Fibroblast of pulmonary artery (primary cell): ENCODE data around the gene C10orf90.
A peak's percentile ranks its signal among the peaks of the same experiment; 100 is the strongest.

ENCODE experiments used
- DNase-seq: peaks from one replicate; pipeline ENCODE4 v3.0.0-alpha.2; 2010; ENCODE audit warnings: low read depth
- H3K4me3 ChIP-seq: replicated peaks from 2 replicates; pipeline ENCODE4 v1.5.1; 2011; ENCODE audit warnings: low read depth, mild to moderate bottlenecking, control low read depth, low read length, moderate library complexity
- TF ChIP-seq, protein P1 (sequence below): IDR thresholded peaks from 2 replicates; pipeline ENCODE4 v1.5.1; 2011; ENCODE audit warnings: mild to moderate bottlenecking, control low read depth, low read length, inconsistent platforms; ENCODE audit errors: missing control alignments

The C10orf90 gene

DNA sequence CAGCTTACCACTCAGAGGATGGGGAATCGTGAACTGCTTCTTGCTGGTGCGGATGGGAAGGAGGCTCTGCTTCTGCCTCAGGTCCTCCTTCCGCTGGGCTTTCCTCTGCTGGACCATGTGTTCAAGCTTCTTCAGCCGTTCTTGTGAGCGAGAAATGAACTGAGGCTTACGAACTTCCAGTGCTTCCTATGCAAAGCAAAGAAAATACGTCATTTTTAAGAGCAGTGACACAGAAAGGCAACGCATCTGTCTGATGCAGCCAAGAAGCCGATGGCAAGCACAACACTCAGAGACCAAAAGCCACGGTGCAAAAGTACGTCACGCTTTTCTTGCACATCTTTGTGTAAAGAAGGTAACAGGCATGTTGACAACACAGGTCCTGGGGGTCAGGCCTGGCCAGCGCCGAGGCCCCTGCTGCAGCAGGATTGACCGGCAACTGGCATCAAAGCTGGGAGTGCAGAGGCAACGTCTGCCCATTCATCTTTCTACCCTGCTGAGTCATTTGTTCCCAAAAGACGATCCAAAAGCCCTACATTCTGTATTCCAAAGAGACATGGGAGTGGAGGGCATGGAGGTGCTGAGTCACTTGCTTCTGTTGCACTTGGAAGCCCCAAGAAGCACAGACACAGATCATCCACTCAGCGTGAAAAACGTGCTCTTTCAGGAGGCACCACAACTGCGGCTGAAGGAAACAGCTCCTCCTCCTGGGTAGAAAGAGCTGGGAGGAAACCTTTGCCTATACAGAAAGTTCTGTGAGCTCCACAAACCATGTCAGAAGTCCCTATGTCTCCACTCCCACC, 211.3 kb downstream of the C10orf90 start:
- TF ChIP-seq, protein P1, sequence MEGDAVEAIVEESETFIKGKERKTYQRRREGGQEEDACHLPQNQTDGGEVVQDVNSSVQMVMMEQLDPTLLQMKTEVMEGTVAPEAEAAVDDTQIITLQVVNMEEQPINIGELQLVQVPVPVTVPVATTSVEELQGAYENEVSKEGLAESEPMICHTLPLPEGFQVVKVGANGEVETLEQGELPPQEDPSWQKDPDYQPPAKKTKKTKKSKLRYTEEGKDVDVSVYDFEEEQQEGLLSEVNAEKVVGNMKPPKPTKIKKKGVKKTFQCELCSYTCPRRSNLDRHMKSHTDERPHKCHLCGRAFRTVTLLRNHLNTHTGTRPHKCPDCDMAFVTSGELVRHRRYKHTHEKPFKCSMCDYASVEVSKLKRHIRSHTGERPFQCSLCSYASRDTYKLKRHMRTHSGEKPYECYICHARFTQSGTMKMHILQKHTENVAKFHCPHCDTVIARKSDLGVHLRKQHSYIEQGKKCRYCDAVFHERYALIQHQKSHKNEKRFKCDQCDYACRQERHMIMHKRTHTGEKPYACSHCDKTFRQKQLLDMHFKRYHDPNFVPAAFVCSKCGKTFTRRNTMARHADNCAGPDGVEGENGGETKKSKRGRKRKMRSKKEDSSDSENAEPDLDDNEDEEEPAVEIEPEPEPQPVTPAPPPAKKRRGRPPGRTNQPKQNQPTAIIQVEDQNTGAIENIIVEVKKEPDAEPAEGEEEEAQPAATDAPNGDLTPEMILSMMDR = peak; percentile 38
- peak; percentile 70 for DNase-seq

DNA sequence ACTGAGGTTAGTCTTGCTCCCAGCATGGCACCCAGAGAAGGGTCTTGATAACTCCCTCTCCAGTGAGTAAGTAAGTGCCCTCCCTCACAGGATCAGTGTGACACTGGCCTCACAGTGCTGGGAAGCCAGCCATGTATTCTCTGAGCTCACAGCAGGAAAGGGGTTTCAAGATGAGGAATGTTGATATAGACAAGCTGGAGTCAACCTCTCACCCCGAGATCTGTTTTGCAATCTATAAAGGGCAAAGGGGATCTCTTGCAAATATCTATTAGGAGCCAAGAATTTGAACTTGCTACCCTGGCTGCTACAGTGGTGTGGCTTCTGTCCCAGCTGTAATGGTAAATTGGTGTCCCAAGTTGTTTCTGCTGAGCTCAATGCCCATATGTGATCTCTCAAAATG, 212.0 kb downstream of the C10orf90 start:
- TF ChIP-seq, protein P1 = no peak
- no peak overlapping the region for H3K4me3 ChIP-seq
- peak; percentile 42 for DNase-seq

More for the DNA sequence above, 211.3 kb downstream of the C10orf90 start:
- no peak overlapping the region for H3K4me3 ChIP-seq

DNA sequence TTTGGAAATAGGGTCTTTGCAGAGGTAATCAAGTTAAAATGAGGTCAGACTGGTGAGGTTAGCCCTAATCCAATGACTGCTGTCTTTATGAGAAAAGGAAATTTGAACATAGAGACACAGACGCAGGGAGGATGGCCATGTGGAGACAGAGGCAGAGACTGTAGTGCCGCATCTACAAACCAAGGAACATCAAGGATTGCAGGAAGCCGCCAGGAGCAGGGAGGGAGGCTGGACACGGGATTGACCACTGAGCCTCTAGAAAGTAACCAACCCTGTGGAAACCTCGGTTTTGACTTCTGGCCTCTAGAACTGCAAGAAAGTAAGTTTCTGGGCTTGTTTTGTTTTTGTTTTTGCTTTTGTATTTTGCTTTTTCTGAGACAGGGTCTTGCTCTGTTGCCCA, 213.9 kb downstream of the C10orf90 start:
- H3K4me3 ChIP-seq = no peak overlapping the region
- no peak for DNase-seq
- TF ChIP-seq, protein P1 = no peak

DNA sequence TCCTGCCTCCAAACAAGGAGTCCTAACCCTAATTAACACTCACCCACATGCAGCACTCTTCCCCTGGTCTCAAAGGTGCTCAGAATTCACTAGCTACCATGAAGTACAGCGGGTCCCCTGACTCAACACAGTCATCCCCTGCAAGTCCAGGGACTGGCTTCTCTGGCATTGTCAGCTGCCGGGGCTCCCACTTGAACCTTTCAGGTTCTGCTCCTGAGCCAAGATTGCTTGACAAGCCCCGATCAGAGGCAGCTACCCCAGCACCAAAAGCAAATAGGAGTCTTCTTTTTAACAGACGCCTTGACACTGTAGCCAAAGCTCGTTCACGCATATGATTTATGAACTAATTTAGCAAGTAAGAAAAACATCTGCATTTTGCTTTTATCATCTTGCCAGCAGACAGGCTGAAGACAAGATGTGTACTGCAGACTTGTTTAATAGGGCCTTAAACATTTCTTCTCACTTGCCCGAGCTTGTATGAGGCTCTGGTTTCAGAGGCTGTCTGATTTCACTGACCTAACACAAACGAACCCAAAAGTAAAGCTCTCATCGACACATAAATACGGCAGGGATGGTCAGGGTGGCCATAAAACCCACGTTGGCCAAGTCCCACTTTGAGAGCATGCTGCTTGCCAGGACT, 214.6 kb downstream of the C10orf90 start:
- no peak for DNase-seq
- H3K4me3 ChIP-seq = no peak overlapping the region

DNA sequence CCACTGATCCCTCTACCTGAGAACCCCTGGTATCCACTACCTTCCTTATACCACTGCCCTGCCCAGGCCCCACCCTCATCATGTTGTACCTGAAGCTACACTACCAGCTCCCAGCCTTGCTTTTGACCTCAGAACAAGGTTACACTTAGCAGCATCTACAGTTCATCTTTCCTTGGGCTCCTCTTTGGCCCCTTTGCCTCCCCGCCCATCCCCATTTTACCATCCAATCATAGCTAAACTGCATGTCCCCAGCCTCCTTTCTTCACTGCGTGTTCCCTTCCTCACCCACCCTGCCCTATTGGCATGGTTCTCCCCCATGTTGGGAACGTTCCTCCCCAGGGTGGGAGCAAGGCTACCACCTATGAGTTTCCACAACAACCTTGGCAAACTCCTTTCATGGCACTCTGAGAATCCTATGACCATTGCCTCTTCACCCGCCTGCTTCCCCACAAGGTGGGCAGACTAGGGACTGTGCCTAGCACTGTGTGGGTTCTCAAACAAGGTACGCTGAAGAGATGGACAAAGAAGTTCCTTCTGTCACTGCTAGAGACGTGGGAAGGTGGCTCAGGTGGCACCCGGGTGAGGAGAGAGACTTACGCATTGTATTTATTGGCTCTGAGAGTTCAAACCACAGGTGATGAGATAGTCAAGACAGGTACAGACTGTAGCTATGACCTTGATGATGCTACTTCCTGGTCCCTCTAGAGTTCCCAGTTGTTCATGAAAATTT, 215.3 kb downstream of the C10orf90 start:
- no peak for DNase-seq
- no peak overlapping the region for H3K4me3 ChIP-seq
- TF ChIP-seq, protein P1 = no peak

More for the DNA sequence above, 214.6 kb downstream of the C10orf90 start:
- TF ChIP-seq, protein P1 = no peak

DNA sequence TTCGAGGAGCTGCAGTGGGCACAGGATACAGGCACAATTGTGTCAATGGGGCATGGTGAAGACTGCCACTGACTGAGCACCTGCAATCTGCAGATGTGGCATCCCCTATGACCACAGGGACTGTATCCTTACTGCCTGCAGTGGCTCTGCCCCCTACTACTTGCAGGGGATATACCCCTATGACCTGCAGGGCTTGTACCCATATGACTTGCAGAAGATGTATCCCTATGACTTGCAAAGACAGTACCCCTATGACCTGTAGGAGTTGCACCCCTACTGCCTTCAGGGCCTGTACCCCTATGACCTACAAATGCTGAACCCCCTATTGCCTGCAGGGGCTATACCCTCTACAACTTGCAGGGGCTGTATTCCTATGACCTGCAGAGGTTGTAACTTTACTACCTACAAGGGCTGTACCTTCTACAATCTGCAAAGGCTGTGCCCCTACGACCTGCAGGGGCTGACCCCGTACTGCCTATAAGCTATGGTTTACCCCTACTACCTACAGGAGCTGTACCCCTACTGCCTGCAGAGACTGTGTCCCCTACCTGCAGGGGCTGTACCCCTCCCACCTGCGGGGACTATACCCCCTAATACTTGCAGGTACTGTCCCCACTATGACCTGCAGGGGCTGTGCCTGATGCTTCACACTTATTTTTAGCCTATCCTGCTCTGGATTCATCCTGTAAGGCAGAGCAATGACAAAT, 216.3 kb downstream of the C10orf90 start:
- DNase-seq = no peak
- TF ChIP-seq, protein P1 = no peak
- H3K4me3 ChIP-seq = no peak overlapping the region
